GM23338 (cell line): Measurements from ENCODE around the gene FOXP4. TPM values are rescaled to one million over a fixed set of nuclear protein-coding genes. Genes with fewer than 3 reads are reported as not detected.

Experiments used
- ATAC-seq: fragments of 200-7000 bp; cut with Tn5 transposase; 3 replicates; pipeline ENCODE4 v1.9.1; 2020
- DNase-seq: peaks from one replicate; pipeline ENCODE4 v3.0.0-alpha.2; 2015; ENCODE audit warnings: low spot score
- H2AFZ ChIP-seq: fragments of 200-600 bp; sonication (generic); 2 replicates; pipeline ENCODE4 v1.8.0; 2016; ENCODE audit warnings: antibody characterized with exemption, mild to moderate bottlenecking, moderate library complexity
- H3F3A ChIP-seq: fragments of 200-600 bp; sonication (generic); replicated peaks from 2 replicates; pipeline ENCODE4 v1.8.0; 2017; ENCODE audit warnings: antibody characterized with exemption, mixed run types, low read depth
- H3K27ac ChIP-seq: fragments of 200-600 bp; sonication (generic); 2 replicates; pipeline ENCODE4 v1.6.1; 2016; ENCODE audit warnings: low read depth
- H3K27me3 ChIP-seq: fragments of 200-600 bp; sonication (generic); 2 replicates; pipeline ENCODE4 v1.8.0; 2016; ENCODE audit warnings: mild to moderate bottlenecking, mixed run types, moderate library complexity; ENCODE audit not compliant: insufficient read depth
- H3K36me3 ChIP-seq: fragments of 200-600 bp; sonication (generic); 2 replicates; pipeline ENCODE4 v1.8.0; 2016; ENCODE audit warnings: mild to moderate bottlenecking; ENCODE audit not compliant: insufficient read depth
- H3K4me1 ChIP-seq: fragments of 200-600 bp; sonication (generic); 2 replicates; pipeline ENCODE4 v1.8.0; 2016; ENCODE audit warnings: mild to moderate bottlenecking, moderate library complexity; ENCODE audit not compliant: insufficient read depth
- H3K4me2 ChIP-seq: fragments of 200-600 bp; sonication (generic); 2 replicates; pipeline ENCODE4 v1.7.1; 2017; ENCODE audit warnings: mixed run types
- H3K4me3 ChIP-seq: fragments of 200-600 bp; sonication (generic); 2 replicates; pipeline ENCODE4 v1.6.1; 2016; ENCODE audit warnings: mixed run types
- H3K79me2 ChIP-seq: fragments of 200-600 bp; sonication (generic); replicated peaks from 2 replicates; pipeline ENCODE4 v1.8.0; 2017; ENCODE audit warnings: mild to moderate bottlenecking; ENCODE audit not compliant: insufficient read depth
- H3K9me2 ChIP-seq: fragments of 200-600 bp; sonication (generic); 2 replicates; pipeline ENCODE4 v1.8.0; 2017; ENCODE audit not compliant: insufficient read depth
- H4K20me1 ChIP-seq: fragments of 200-600 bp; sonication (generic); replicated peaks from 2 replicates; pipeline ENCODE4 v1.8.0; 2017; ENCODE audit warnings: mild to moderate bottlenecking; ENCODE audit not compliant: insufficient read depth
- H3K27ac Mint-ChIP-seq: 2 replicates; pipeline ENCODE4 v1.8.0; 2020; ENCODE audit warnings: inconsistent platforms, mild to moderate bottlenecking, moderate library complexity, mixed read lengths
- H3K27me3 Mint-ChIP-seq: 3 replicates; pipeline ENCODE4 v1.8.0; 2022; ENCODE audit warnings: low read depth, mild to moderate bottlenecking, moderate library complexity, mixed read lengths, inconsistent platforms; ENCODE audit not compliant: insufficient read depth, poor library complexity
- H3K36me3 Mint-ChIP-seq: 3 replicates; pipeline ENCODE4 v1.8.0; 2021; ENCODE audit warnings: low read depth, mild to moderate bottlenecking, inconsistent platforms, moderate library complexity, mixed read lengths
- H3K4me1 Mint-ChIP-seq: 3 replicates; pipeline ENCODE4 v1.8.0; 2020; ENCODE audit warnings: mild to moderate bottlenecking, inconsistent platforms, mixed read lengths
- H3K4me3 Mint-ChIP-seq: 3 replicates; pipeline ENCODE4 v1.8.0; 2021; ENCODE audit warnings: moderate library complexity, mild to moderate bottlenecking, inconsistent platforms, mixed read lengths
- H3K9me3 Mint-ChIP-seq: 3 replicates; pipeline ENCODE4 v1.8.0; 2020; ENCODE audit warnings: moderate library complexity, mild to moderate bottlenecking, inconsistent platforms, mixed read lengths
- CREB1 ChIP-seq: fragments of 250-450 bp; sonication (Bioruptor Pico); IDR thresholded peaks from 2 replicates; pipeline ENCODE4 v1.5.0; 2020; ENCODE audit warnings: low read depth, mild to moderate bottlenecking, moderate library complexity
- CTCF ChIP-seq, 2 experiments: fragments of 200-600 bp in 1 of 2; sonication (generic) in 1 of 2; conservative IDR thresholded peaks; 2 replicates each; pipeline versions ENCODE4 v1.5.1 to v1.6.1; 2016 to 2017; ENCODE audit warnings: antibody characterized with exemption in 2 of 2, low read depth in 2 of 2, mild to moderate bottlenecking in 2 of 2, moderate library complexity in 1 of 2
- EZH2 ChIP-seq: fragments of 200-600 bp; sonication (generic); IDR thresholded peaks from one replicate; pipeline ENCODE4 v1.8.0; 2017; ENCODE audit warnings: antibody characterized with exemption, mild to moderate bottlenecking, low read depth; ENCODE audit not compliant: unreplicated experiment
- EZH2phosphoT487 ChIP-seq: fragments of 200-600 bp; sonication (generic); IDR thresholded peaks from one replicate; pipeline ENCODE4 v1.8.1; 2018; ENCODE audit warnings: antibody characterized with exemption; ENCODE audit not compliant: unreplicated experiment
- JUNB ChIP-seq: IDR thresholded peaks from one replicate; pipeline ENCODE4 v1.6.1; 2016; ENCODE audit warnings: antibody characterized with exemption; ENCODE audit not compliant: unreplicated experiment
- POLR2AphosphoS5 ChIP-seq: IDR thresholded peaks from 2 replicates; pipeline ENCODE4 v1.6.1; 2016; ENCODE audit warnings: antibody characterized with exemption, low read depth
- REST ChIP-seq: IDR thresholded peaks from one replicate; pipeline ENCODE4 v1.6.1; 2018; ENCODE audit warnings: antibody characterized with exemption; ENCODE audit not compliant: unreplicated experiment
- ZNF114 ChIP-seq: fragments of 250-450 bp; sonication (Bioruptor Pico); IDR thresholded peaks from 2 replicates; pipeline ENCODE4 v1.5.0; 2020; ENCODE audit warnings: mild to moderate bottlenecking, moderate library complexity
- ZNF331 ChIP-seq: fragments of 250-450 bp; sonication (Bioruptor Pico); IDR thresholded peaks from 2 replicates; pipeline ENCODE4 v1.5.0; 2020; ENCODE audit warnings: low read depth, mild to moderate bottlenecking, moderate library complexity
- ZNF462 ChIP-seq: fragments of 250-450 bp; sonication (Bioruptor Pico); IDR thresholded peaks from 2 replicates; pipeline ENCODE4 v1.5.0; 2020; ENCODE audit warnings: mild to moderate bottlenecking, moderate library complexity
- polyA plus RNA-seq: library from polyadenylated mRNA; unstranded; fragments of >200 nt; fragmentation: Nextera tagmentation; extraction: Ambion mirVana; gene quantifications from 2 replicates; pipeline ENCODE4 v1.2.1, GENCODE V29; 2016
- total RNA-seq: library from RNA; depleted of rRNA; stranded (reverse); fragments of >200 nt; shearing (Covaris generic); gene quantifications from 2 replicates; pipeline ENCODE4 v1.2.3, GENCODE V29; 2014

The FOXP4 gene
- total and polyA plus RNA-seq, 2 experiments from 2014 or later = 5.1 to 13.5 TPM

- no peaks in the 10 kb centered on the region; the same call in 1 of the 2 replicates for H3F3A ChIP-seq
- no peak overlapping the region for H2AFZ ChIP-seq
- no peaks in the 10 kb centered on the region for H3K36me3 ChIP-seq
- H4K20me1 ChIP-seq = no peaks in the 10 kb centered on the region
- TF ChIP-seq EZH2phosphoT487 = no peak
- TF ChIP-seq CTCF (conservative IDR thresholded peaks at IDR 0.05; ENCODE audit: low read depth in 2 of 2) = no peak
- TF ChIP-seq JUNB = no peak
- TF ChIP-seq CREB1 (CRISPR knock-in tag) = no peak
- TF ChIP-seq ZNF114 = no peak
- no peak for TF ChIP-seq EZH2
- TF ChIP-seq REST = no peak
- no peak for TF ChIP-seq POLR2AphosphoS5
- Mint-ChIP-seq H3K4me1 (peaks cover 28% of the 10 kb centered on the region), H3K9me3 (no peaks in the 10 kb centered on the region), H3K36me3 (no peaks in the 10 kb centered on the region), H3K27ac (no peak overlapping the region), H3K27me3 (peaks cover 50% of the 10 kb centered on the region), H3K4me3 (no peak overlapping the region)
- no peak for ATAC-seq
- H3K79me2 ChIP-seq = no peaks in the 10 kb centered on the region
- DNase-seq = no peak
- no peak overlapping the region for H3K27ac ChIP-seq
- H3K27me3 ChIP-seq = peaks cover 88% of the 10 kb centered on the region
- no peaks in the 10 kb centered on the region for H3K9me2 ChIP-seq
- H3K4me3 ChIP-seq = no peak overlapping the region
- H3K4me1 ChIP-seq = peaks cover 26% of the 10 kb centered on the region
- H3K4me2 ChIP-seq = no peak overlapping the region
These were observed 47.1 kb upstream of the FOXP4 start for GRCh38 chr6:41498968-41499599.

DNA sequence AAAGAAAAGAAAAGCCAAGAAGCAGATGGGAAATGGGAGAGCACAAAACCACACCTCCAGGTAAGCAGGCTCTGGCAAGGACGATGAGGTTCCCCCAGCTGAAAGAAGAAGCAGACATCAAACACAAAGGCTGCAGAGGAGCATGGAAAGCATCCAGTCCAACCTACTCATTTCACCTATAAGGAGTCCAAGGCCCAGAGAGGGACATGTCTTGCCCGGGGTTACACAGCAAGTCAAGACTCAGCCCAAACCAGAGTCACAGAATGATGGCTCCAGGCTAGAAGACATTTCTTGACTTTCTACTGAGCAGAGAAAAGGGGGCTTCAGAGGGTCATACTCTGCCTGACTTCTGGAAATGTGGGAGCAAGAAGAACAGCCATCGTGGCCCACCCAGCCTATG is 45.6 kb upstream of the FOXP4 start:
- Histone ChIP-seq H3K79me2 (no peaks in the 10 kb centered on the region), H2AFZ (no peak overlapping the region), H3K36me3 (no peaks in the 10 kb centered on the region), H3K4me3 (no peak overlapping the region), H3K27ac (no peak overlapping the region), H3K9me2 (no peaks in the 10 kb centered on the region), H4K20me1 (no peaks in the 10 kb centered on the region), H3K27me3 (peaks cover 88% of the 10 kb centered on the region), H3F3A (peaks cover 3% of the 10 kb centered on the region; the same call in 1 of the 2 replicates), H3K4me1 (peaks cover 13% of the 10 kb centered on the region), H3K4me2 (no peak overlapping the region)
- peaks cover 55% of the 10 kb centered on the region for H3K27me3 Mint-ChIP-seq
- no peak overlapping the region for H3K4me3 Mint-ChIP-seq
- no peak overlapping the region for H3K27ac Mint-ChIP-seq
- DNase-seq (no peak), ATAC-seq (no peak)
- H3K36me3 Mint-ChIP-seq = no peaks in the 10 kb centered on the region
- H3K9me3 Mint-ChIP-seq = no peaks in the 10 kb centered on the region
- peaks cover 22% of the 10 kb centered on the region for H3K4me1 Mint-ChIP-seq
- TF ChIP-seq ZNF462 (CRISPR knock-in tag) (no peak), JUNB (no peak), ZNF331 (CRISPR knock-in tag) (no peak), ZNF114 (no peak)
